Fibroblast of skin of scalp (primary cell): ENCODE measurements around the gene ATP6V1F.

Source experiments
- DNase-seq: peaks from one replicate; pipeline ENCODE4 v3.0.0-alpha.2; 2013

ATP6V1F gene

DNA sequence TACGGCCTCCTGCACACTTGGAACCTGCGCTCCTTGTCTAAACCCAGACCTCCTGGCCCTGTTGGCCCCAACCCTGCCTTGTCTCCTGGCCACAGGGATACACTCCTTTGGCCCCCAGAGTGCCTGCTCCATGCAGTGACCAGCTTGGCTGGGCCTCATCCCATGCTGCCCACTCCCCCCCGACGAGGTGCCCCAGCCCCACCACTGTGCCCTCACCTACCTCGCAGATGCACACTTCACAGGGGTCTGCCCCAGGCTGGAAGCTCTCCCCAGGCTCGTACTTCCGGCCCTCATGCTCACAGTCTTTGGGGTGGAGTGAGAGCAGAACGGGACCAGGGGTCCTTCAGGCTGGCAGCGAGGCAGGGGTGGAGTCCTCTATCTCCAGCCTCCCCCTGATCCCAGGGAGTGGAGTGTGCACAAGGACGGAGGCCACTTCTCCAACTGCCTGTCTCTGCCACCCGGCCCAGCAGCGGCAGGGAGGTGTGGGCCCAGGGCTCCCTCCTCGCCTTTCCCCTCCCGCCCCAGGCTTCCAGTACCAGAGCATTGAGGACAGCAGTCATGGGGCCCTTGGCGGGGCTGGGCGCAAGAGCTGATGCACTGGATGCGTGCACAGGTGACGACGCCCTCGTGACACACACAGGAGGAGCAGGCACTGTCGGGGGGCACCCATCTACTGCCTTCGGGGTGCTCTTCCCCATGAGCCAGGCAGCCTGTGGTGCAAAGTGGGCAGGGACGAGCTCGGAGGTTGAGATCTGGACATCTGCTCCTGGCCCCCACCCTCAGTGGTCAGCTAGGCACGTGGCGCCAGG, 22.1 kb downstream of the ATP6V1F start:
- no peak for DNase-seq

DNA sequence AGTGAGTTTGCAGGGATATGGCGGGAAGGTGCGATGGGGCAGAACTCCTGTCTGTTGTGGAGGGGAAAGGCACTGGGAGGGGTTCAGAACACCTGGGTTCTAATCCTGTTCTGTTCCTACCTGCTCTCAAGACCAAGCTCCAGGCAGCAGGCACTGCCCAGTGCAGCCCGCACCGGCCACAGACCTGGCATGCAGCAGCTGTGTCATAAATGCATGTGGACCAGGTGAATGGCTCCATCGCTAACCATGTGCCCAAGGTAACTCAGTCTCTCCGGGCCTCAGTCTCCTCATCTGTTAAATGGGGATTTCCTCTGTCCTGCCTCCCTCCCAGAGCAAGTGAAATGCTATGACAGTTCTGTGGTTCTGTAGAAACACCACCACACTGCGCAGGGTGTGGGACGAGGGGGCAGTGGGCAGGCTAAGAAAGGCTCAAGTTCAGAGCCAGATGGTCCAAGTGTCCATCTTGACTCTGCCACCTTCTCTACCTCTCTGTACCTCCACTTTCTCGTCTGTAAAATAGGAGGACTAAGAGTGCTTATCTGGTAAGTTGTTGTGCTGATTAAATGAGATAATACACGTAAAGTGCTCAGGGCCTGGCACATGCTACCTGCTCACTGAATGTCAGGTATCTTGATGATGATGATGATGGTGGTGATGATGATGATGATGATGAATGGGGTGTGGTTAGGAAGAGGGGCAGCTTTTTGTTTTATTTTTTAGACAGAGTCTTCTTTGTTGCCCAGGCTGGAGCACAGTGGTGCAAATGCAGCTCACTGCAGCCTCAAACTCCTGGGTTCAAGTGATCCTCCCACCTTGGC, 22.9 kb downstream of the ATP6V1F start:
- DNase-seq: no peak

DNA sequence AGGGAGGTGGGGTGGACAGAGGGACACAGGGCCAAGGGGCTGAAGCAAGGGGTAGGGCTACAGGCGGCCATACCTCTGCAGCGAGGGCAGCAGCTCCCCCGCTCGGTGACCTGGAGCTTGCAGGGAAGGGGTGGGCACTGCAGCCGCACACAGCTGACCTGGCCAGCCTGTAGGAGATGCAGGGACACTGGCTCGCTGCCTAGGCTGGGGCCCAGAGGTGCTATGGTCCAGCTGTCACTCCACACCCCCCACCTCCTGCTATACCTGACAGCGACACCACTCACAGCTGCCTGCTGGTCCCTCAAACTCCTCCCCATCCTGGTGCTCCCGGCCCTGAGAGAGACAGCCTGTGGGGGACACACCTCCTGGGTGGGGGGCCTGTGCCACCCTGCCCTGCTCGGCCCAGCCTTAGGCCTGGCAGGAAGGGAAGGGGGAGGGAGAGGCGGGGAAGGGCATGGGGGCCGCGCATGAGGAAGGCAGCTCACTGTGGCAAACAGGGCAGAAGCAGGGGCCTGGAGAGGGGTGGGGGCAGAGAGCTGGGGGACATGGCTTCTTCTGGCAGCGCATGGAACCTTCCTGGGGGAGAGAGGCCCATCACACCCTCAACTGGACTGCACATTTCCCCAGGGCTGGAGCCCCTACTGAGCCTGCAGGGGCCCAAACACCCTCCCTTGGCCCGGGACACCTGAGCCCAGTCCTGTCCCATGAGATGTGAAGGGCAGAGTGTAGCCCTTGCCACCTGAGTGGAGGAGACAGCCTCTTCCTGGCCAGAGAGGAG, 23.9 kb downstream of the ATP6V1F start:
- DNase-seq: no peak

DNA sequence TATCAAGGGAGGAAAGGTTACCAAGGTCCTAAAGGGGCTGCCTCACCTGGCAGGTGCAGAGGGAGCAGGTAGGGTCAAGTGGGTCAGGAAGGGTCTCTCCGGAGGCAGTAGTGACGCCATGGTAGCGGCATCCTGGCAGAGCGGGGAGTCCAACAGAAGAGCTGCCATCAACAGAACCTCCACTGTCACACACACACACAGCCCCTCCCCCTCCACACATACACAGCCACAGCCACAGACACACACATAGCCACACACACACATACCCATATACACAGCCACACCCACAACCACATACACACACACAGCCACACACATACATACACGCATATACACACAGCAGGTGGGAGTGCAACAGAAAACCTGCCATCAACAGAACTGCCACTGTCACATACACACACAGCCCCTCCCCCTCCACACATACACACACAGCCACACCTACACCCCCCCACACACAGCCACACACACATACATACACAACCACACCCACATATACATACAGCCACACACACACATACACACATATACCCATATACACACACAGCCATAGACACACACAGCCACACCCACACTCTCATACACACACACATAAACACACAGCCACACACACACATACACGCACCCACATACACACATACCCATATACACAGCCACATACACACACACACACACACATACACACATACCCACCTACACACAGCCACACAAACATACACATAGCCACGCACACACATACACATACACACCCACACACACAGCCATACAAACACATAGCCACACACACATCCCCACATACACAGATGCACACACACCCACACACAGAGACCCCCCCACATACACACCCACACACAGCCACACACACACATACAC, 24.7 kb downstream of the ATP6V1F start:
- DNase-seq: no peak

DNA sequence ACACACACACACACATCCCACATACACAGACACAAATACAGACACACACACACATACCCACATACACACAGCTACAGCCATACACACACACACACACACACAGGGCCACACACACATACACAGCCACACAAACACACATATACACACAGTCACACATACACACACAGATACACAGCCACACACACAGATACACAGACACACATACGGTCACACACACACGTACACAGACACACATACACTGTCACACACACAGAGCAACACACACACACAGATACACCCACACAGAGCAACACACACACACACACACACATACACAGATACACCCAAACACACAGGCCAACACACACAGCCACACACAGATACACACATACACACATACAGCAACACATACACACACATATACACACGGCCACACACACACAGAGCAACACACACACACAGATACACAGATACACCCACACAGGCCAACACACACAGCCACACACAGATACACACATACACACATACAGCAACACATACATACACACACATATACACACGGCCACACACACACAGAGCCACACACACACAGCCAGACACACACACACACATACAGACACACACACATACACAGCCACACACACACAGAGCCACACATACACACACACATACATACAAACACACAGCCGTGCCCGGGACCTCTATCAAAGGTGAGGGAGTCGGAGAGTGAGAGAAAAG, 25.5 kb downstream of the ATP6V1F start:
- no peak for DNase-seq

DNA sequence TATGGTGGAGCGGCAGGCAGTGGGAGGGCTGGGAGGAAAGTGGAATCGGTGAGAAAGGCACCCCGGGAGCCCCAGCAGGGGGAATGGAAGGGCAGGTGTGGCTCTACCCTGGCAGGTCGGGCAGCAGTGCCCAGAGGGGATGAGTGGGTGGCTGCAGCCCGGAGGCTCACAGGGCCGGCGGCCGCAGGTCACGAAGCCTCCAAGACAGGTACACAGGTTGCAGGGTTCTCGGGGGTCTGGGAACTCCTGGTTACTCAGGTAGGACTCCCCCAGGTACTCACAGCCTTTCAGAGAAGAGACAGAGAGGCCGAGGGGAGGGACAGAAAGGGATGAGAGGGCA, 26.1 kb downstream of the ATP6V1F start:
- no peak for DNase-seq

DNA sequence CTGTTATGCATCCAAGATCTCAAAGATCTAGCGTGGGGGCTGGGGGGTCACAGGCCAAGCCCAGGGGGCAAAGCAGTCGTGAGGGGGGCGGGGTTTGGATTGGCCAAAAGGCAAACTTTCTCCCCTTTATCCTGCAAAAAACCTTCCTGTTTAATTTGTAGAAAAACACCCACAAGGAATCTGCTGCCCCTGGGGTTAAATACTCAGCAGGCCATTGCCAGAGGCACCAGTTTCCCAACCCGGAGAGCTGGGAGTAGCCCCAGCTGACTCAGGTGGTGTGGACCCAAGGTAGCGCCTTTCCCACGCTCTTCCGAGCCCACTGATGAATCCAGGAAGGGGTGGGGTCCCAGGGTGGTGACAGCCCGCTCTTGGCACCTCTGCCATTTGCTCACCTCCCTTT, 26.5 kb downstream of the ATP6V1F start:
- DNase-seq: no peak

DNA sequence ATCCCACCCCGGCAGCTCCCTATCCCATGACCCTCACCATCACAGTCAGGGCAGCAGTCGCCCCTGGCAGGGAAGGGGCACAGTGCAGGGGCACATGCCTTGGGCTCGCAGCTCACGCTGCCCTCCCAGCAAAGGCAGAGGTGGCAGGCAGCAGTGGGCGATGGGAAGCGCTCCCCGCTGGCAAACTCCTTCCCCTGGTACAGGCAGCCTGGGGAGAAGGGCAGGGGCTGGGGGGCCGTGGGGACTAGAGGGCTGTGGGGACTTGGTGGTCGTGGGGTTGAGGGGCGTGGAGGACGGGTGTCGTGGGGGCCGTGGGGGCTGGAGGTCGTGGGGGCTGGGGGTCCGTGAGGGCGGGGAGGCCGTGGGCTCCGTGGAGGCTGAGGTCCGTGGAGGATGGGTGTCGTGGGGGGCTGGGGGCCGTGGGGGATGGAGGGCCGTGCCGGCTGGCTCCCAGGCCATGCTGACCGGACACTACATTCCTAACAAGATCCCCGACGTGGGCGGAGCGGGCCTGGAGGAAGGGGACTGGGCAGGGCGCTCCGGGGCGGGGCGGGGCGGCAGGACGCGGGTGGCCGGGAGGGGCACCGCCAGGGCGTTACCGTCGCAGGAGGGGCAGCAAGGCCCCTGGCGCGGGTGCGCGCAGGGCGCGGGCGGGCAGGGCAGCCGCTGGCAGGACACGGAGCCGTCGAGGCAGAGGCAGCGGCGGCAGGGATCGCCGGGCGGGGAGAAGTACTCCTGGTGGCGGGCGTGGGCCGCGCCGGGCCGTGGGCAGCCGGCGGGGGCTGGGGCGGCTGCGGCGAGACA, 27.9 kb downstream of the ATP6V1F start:
- no peak for DNase-seq

DNA sequence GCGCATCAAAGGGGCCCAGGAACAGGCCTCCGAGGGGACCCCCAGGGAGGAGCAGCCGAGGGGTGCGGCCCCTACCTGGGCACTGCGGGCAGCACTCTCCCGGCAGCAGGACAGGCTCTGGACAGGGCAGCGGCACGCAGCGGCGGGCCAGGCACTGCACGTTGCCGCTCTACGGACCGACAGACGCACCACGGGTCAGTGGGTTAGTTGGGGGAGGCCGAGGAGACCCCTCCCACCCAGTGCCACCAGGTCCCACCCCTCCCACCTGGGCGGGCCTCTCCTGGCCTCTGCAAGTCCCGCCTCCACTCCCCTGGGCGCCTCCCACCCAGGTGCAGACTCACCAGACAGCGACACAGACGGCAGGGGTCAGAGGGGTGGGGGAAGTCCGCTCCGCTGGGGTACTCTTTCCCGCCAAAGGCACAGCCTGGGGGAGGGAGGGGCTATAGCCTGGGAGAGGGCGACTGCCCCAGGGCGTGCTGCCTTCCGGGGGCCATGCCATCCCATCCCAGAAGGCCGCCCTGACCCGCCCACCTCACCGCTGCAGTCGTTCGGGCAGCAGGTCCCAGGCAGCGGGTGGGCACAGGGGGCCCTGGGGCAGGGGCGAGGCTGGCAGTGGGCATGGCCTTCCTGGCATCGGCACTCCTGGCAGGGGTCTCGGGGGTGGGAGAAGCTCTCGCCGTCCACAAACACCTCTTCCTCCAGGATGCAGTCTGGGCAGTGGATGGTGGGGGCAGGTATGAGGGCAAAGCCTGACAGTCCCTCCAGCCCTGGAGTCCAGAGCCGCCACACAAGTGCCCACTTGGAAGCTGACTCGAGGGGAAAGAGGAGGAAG, 28.7 kb downstream of the ATP6V1F start:
- DNase-seq: no peak

DNA sequence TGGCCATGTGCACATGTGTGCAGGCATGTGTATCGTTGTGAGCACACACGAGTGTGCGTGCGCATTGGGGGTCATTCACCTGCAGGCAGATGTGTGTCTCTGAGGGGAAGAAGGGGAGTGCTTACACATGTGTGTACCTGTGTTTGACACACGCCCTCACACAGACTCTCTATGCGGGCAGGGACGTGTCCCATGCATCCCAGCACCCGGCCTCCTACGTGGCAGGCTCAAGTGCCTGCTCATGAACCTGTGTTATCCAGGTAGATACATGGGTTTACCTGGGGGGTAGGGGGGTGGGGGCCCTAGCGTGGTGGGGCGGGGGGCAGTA, 29.2 kb downstream of the ATP6V1F start:
- DNase-seq: no peak

DNA sequence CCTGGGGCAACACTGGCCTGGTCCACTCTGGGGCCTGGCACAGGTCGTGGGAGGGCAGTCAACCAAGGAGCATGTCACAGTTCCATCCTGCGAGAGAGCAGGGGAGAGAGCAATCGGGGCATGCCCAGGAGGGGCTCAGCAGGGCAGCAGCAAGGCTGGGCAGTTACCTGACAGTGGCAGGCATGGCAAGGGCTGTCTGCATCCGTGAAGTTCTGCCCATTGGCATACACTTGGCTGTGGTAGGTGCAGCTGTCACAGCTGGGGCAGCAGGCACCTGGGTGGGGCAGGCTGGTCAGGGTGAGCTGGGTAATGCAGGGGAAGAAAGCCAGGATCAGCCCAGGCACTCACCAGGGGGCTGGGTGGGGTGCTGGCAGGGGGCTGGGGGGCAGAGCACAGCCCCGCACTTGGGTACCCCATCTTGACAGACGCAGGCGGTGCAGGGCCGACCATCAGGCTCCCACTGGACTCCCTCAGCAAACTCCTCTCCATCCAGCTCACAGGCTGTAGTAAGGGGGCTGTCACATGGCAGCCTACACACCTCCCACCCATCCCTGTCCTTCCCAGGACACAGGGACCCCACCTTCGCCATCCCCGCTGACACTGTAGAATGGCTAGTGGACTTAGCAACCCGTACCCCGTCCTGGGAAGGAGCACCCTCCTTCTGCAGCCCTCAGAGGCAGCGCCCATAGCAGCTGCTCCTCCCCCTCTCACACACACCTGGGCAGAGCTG, 30.0 kb downstream of the ATP6V1F start:
- no peak for DNase-seq

DNA sequence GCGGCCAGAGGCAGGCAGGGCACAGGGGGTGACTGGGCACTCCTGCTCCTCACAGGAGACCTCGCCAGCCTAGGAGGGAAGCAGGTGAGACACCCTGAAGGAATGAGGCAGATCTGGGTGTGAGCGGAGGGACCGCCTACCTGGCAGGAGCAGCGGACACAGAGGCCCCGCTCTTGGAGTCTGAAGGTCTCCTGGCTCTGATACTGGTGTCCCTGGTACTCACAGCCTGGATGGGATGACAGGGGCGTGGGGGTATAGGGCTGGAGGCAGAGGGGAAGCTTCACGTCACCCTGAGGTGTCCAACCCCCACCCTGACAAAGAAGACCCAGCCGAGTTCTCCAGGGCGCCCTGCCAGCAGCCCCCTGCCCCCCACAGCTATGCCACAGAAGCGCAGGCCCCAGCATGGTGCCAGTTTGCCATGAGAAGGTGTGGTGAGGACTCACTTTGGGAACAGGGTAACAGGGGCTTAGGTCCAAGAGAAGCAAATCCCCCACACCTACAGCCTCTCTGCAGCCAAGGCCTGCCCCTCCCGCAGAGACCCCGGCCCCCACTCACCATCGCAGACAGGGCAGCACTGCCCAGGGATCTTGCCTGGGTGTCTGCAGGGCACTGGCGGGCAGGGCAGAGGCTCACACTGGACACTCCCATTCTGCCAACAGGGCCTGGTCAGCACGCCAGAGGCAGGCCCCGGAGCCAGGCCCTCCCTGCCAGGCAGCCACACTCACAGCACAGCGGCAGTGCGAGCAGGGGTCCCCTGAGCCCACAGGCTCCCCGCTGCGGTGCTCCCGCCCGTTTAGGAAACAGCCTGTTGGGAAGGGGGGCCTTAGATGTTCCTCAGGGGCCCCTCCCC, 30.8 kb downstream of the ATP6V1F start:
- DNase-seq: no peak

DNA sequence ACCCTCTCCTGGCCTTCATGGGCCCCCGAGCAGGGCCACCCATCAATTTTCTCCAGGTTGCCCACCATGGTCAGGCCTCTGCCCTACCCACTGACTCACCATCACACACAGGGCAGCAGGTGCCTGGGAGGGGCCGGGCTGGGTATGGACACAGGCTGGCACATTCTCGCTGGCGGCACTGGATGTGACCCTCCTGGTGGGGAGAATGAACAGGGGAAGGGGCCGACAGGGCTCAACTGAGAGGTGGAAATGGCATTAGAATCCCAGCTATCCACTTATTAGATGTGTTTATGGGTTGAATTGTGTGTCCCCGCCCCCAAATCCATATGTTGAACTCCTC, 31.4 kb downstream of the ATP6V1F start:
- no peak for DNase-seq

DNA sequence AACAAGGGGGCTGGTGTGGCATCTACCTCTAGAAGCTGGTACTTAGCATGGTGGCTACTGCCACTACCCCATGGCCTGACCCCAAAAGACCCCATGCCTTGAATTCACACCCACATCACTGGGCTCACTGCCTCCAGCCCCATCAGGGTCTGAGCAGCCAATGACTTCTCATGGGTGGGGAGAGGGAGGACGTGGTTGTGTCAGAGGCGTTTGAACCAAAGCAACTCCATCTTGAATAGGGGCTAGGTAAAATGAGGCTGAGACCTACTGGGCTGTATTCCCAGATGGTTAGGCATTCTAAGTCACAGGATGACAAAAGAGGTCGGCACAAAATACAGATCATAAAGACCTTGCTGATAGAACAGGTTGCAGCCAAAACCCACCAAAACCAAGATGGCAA, 32.7 kb downstream of the ATP6V1F start:
- DNase-seq: no peak

DNA sequence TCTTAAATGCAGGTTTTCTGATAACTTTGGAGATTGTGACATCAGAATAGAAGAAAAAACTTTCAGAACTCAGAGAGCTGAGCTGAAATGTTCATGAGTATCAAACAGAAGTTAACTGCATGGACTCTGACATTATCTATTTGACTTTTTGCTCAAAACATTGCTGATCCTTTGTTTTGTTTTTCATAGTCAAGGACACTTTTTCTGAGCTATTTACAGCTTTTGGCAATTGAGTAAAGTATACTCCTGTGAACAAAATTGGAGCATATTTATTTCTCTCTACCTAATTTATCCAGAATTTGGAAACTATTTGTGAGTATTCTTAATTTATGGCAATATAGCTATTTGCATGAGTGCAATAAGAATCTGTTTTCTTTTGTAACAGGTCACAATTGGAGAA, 36.7 kb downstream of the ATP6V1F start:
- no peak for DNase-seq

DNA sequence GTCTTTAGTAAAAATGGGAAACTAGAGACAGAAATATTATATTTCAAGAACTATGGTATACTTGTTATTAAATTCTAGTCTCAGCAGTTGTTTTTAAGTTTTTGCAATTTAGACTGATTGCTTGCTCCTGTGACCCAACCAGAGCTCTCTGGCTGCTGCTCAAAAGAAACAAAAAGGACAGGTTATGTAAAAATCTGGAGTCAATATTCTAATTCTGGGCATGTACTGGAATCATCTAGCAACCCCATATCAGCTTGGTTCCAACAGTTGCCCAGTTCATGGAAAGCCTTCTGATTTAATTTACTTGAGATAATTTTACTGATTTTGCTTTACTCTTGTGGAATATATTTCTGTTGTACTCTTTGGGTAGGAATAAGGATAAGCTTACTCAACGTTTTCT, 37.6 kb downstream of the ATP6V1F start:
- DNase-seq: no peak

DNA sequence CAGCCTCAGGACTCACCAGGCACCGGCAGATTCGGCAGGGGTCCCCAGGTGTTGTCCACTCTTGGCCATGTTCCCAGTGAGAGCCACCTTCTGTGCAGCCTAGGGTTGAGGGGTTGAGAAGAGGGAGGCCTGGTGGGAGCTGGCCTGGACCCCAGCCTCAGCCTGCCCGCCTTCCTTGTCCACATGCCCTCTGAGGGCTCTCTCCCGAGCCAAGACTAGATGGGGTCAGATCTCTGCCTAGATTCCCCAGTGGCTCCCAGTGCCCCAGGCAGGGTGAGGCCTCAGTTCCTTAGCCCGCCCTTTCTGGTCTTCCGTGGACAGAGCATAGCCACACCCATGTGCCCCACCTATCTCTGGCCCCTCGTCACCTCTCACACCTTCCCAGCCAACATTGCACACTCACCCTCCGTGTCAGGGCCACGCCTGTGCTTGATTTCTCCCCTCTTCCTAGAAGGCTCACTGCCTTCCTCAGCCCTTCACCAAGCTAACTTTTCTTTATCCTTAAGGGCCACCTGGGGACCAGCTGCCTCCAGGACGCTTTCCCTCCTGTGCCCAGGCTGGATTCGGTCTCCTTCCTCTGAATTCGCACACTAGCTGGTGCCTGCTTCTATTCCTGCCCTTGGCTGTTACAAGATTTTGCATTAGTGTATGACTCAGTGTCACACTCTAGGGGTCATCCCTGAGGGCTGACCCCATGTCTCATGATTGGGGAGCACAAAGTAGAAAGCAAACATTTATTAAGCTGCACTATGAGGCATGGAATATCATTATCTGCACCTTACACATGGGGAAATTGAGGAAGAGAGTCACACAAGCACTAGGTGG, 40.3 kb downstream of the ATP6V1F start:
- DNase-seq: no peak
